ENCODE results near the gene WIPI1.
A peak's percentile ranks its signal among the peaks of the same experiment; 100 is the strongest.

The WIPI1 gene

DNA sequence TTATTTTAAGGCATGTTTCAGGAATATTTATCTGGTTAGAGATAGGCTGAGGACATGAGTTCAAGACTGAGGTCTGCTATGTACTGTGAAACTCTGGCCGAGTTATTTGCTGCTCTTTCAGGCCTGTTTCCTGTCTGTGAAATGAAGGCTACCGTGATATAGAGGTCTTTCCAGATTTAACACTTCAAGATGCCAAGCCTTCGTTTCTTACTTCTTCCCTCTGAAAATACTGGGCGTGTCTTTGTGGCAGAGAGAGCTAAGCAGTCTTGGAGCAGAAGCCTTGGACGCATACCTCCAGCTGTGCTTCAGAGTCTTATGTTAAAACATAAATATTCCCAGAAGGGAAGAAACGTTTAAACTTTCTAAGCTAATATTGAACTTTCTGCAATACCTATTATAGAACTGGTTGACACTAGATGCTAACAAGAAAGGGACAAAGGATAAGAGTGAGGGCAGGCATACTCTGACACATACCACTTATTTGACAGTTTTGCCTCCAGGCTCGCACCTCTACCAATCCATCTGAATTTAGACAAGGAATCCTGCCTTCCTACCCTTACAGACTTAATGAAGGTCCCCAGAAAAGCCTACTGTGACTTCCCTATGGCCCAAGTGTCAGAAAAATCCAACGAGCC, 17.5 kb downstream of the WIPI1 start:
- no peak overlapping the region for H3K9ac ChIP-seq (ENCODE audit: insufficient read length)
- no peak overlapping the region for H3K27ac ChIP-seq
- no peak for DNase-seq (ENCODE audit: low read depth, low spot score)
- H3K36me3 ChIP-seq (ENCODE audit: insufficient read depth, low read length) = no peaks in the 10 kb centered on the region
- H3K4me3 ChIP-seq = no peak overlapping the region
- H3K9me3 ChIP-seq (ENCODE audit: low read depth, low read length) = no peaks in the 10 kb centered on the region
- no peak for TF ChIP-seq POLR2AphosphoS5 (IDR thresholded peaks at IDR 0.05; ENCODE audit: borderline replicate concordance, low read depth, low read length)
- TF ChIP-seq EZH2 (IDR thresholded peaks at IDR 0.05) = no peak
- no peak for TF ChIP-seq FOXP2 (optimal IDR thresholded peaks at IDR 0.05; ENCODE audit: control extremely low read depth, extremely low read length, insufficient read depth)

DNA sequence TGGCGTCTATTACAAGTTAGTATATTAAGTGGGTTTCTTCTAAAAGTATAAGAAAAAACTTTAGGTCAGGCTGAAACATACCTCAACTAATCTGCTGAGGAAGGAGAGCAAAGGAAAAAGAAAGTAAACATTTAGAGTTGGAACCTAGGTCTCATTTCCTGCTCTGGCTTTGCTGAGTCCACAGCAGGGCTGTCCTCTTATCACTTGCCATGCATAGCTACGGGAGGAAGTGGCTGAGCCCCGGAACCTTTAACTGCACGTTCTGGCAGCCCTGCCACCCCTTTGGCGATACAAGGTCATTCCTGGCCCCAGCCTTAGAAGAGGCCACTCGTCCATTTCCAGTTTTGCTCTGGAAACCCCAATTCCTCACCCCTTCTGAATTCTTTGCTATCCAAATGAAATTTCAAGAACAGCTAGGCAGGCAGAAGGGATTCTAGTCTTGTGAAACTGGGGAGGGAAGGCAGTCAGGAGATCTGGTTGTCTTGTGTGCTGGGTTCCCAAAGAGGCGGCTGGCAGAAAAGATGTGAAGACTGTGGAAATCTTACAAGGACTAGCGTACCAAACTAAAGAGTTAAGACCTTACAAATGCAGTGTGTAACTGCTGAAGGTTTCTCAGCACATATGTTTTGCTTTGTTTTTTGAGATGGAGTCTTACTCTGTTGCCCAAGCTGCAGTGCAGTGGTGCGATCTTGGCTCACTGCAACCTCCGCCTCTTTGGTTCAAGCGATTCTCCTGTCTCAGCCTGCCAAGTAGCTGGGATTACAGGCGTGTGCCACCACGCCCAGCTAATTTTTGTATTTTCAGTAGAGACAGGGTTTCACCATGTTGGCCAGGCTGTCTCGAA, 19.1 kb downstream of the WIPI1 start:
- no peak overlapping the region for H3K9ac ChIP-seq (ENCODE audit: insufficient read length)
- DNase-seq (ENCODE audit: low read depth, low spot score) = no peak
- H3K27ac ChIP-seq = no peak overlapping the region
- no peak overlapping the region for H3K4me3 ChIP-seq
- no peaks in the 10 kb centered on the region for H3K36me3 ChIP-seq (ENCODE audit: insufficient read depth, low read length)
- H3K9me3 ChIP-seq (ENCODE audit: low read depth, low read length) = no peaks in the 10 kb centered on the region
- no peak for TF ChIP-seq FOXP2 (optimal IDR thresholded peaks at IDR 0.05; ENCODE audit: control extremely low read depth, extremely low read length, insufficient read depth)
- no peak for TF ChIP-seq EZH2 (IDR thresholded peaks at IDR 0.05)
- no peak for TF ChIP-seq POLR2AphosphoS5 (IDR thresholded peaks at IDR 0.05; ENCODE audit: borderline replicate concordance, low read depth, low read length)

DNA sequence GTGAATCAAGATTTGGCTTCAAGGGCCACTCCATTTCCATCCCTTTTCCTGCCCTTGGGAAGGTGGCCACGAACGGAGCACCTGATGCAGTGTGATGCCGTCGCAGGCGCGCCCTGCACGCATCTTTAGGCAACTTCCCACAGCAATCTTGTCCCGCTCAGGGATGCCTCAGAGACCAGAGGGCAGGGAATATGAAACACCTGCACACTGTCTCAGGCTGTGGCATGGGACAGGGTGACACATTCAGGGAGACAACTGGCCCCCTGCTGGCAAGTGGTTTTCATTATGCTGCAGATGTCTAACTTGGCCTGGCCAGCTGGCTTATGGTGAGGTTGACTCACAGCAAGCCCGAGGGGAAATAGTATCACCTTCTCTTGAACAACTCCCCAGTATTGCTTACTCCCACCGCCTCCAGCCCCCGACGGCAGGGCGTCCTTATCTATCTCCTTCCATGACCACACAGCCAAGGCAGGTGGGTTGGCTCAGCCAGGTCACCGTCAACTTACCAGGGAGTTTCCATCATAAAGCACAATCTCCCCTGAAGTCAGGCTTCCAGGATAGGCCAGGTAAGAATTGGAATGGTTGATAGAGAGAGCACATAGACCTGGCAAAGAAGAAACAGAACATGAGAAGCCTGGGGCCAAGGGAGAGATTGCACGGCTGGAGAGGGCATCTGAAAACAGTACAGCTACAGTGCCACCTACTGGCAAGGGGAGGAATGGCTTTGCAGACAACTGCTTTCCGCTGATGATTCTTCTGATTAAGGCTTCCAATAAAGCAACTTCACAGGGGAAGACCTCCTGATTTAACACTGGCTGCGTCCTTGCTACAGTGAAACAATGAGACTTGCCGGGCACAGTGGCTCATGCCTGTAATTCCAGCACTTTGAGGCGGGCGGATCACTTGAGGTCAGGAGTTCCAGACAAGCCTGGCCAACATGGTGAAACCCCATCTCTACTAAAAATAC, 21.1 kb downstream of the WIPI1 start:
- peak; percentile 44 for DNase-seq (ENCODE audit: low read depth, low spot score)
- TF ChIP-seq EZH2 (IDR thresholded peaks at IDR 0.05) (no peak), FOXP2 (optimal IDR thresholded peaks at IDR 0.05; ENCODE audit: control extremely low read depth, extremely low read length, insufficient read depth) (no peak), POLR2AphosphoS5 (IDR thresholded peaks at IDR 0.05; ENCODE audit: borderline replicate concordance, low read depth, low read length) (no peak)
- H3K36me3 ChIP-seq (ENCODE audit: insufficient read depth, low read length) = no peaks in the 10 kb centered on the region
- H3K27ac ChIP-seq = no peak overlapping the region
- no peak overlapping the region for H3K9ac ChIP-seq (ENCODE audit: insufficient read length)
- no peak overlapping the region for H3K4me3 ChIP-seq
- H3K9me3 ChIP-seq (ENCODE audit: low read depth, low read length) = no peaks in the 10 kb centered on the region

DNA sequence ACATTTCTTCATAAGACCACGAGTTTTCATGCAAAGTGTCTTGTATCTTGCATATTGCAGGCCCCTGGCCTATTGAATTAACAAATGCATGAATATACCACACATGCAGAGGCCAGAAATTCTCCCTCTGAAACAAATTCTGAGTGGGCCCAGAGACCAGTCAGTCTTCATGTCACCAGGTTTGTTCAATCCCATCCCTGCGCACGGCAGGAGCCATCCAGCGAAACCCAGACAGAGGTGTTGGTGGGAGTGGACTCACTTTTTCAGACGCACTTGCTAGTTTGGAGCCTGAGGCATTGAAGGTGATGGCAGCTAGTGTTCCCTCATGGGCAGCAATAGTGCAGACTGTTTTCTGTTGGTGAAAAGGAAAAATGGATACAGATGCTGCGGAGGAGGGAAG, 21.9 kb downstream of the WIPI1 start:
- Histone ChIP-seq H3K4me3 (no peak overlapping the region), H3K36me3 (ENCODE audit: insufficient read depth, low read length) (no peaks in the 10 kb centered on the region), H3K9me3 (ENCODE audit: low read depth, low read length) (no peaks in the 10 kb centered on the region), H3K27ac (no peak overlapping the region), H3K9ac (ENCODE audit: insufficient read length) (no peak overlapping the region)
- TF ChIP-seq EZH2 (IDR thresholded peaks at IDR 0.05) = no peak
- no peak for TF ChIP-seq POLR2AphosphoS5 (IDR thresholded peaks at IDR 0.05; ENCODE audit: borderline replicate concordance, low read depth, low read length)
- TF ChIP-seq FOXP2 (optimal IDR thresholded peaks at IDR 0.05; ENCODE audit: control extremely low read depth, extremely low read length, insufficient read depth) = no peak
- no peak for DNase-seq (ENCODE audit: low read depth, low spot score)

DNA sequence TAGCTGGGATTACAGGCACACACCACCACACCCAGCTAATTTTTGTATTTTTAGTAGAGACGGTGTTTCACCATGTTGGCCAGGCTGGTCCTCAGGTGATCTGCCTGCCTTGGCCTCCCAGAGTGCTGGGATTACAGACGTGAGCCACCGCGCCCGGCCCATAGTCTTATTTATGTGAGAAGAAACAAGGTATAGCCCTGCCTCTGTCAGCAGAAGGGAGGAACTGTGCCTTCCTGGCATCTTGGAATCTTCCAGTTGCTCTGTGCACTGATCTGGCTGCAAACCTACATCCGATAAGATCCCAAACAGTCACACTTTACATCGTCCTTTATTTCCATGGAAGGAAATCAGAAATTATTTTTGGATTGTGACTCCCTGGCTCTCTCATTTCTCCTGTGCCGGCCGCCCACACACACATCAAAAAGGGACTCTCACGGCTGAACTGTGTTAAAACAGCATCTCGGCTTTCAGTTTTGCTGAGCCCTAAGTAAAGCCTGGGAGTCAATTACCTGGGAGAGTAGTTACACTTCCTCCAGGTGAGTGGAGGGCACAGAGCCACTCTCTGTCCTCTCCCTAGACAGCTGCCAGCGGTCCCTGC, 23.3 kb downstream of the WIPI1 start:
- no peak overlapping the region for H3K9ac ChIP-seq (ENCODE audit: insufficient read length)
- TF ChIP-seq EZH2 (IDR thresholded peaks at IDR 0.05) (no peak), FOXP2 (optimal IDR thresholded peaks at IDR 0.05; ENCODE audit: control extremely low read depth, extremely low read length, insufficient read depth) (no peak), POLR2AphosphoS5 (IDR thresholded peaks at IDR 0.05; ENCODE audit: borderline replicate concordance, low read depth, low read length) (no peak)
- no peaks in the 10 kb centered on the region for H3K9me3 ChIP-seq (ENCODE audit: low read depth, low read length)
- no peak overlapping the region for H3K27ac ChIP-seq
- no peak for DNase-seq (ENCODE audit: low read depth, low spot score)
- no peak overlapping the region for H3K4me3 ChIP-seq
- no peaks in the 10 kb centered on the region for H3K36me3 ChIP-seq (ENCODE audit: insufficient read depth, low read length)

DNA sequence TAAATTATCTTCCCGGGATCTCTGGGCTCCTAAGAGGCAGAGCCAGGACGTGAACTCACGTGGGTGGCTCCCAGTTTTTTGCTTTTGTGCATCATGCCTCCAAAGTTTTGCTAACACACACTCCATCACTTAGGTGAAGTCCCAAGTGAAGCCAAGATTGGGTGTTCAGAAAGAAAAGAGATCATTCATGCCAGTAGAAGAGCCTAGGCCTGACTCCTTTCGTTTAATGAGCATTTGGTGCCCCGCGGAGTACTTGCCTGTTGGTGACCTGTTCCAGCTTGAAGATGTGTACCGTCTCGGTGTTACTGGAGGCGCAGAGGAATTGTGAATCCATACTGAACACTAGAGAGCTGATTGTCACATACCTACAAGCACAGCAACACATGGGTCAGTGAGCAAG, 24.1 kb downstream of the WIPI1 start:
- no peak for TF ChIP-seq FOXP2 (optimal IDR thresholded peaks at IDR 0.05; ENCODE audit: control extremely low read depth, extremely low read length, insufficient read depth)
- TF ChIP-seq POLR2AphosphoS5 (IDR thresholded peaks at IDR 0.05; ENCODE audit: borderline replicate concordance, low read depth, low read length) = no peak
- no peak for TF ChIP-seq EZH2 (IDR thresholded peaks at IDR 0.05)
- no peaks in the 10 kb centered on the region for H3K9me3 ChIP-seq (ENCODE audit: low read depth, low read length)

DNA sequence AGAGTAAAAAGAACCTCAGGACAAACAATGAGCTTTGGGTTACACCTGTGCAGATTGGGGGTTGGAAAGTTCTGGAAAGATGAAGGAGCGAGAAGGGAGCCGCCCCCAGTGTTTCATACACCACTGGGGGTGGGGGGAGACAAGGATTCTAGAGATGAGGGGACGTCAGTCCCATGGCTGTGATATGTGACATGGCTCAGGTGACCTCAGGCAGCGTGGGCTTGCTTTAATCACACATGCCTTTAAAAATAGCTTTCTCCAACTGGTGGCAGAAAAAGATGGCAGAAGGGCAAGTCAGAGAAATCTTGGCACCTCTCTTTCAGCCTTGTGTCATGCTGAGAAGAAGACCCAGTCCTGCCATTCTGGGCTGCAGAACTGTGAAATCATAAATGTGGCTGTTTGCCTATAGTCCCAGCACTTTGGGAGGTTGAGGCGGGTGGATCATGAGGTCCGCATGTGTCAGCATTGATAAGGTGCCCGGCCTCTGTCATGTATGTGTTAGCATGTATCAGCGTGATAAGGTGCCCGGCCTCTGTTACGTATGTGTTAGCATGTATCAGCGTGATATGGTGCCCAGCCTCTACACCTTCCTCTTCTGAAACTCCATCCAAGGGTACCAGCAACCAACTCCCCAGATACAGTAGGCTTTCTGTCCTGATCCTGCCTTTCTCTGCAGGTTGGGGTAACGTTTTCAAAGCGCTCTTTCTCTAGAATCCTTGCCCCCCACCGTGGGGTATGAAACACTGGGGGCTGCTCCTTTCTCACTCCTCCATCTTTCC, 25.0 kb downstream of the WIPI1 start:
- H3K9ac ChIP-seq (ENCODE audit: insufficient read length) = no peak overlapping the region
- no peak for DNase-seq (ENCODE audit: low read depth, low spot score)
- TF ChIP-seq POLR2AphosphoS5 (IDR thresholded peaks at IDR 0.05; ENCODE audit: borderline replicate concordance, low read depth, low read length) = no peak
- no peak for TF ChIP-seq FOXP2 (optimal IDR thresholded peaks at IDR 0.05; ENCODE audit: control extremely low read depth, extremely low read length, insufficient read depth)
- TF ChIP-seq EZH2 (IDR thresholded peaks at IDR 0.05) = no peak
- no peak overlapping the region for H3K27ac ChIP-seq
- no peaks in the 10 kb centered on the region for H3K9me3 ChIP-seq (ENCODE audit: low read depth, low read length)
- H3K36me3 ChIP-seq (ENCODE audit: insufficient read depth, low read length) = no peaks in the 10 kb centered on the region
- H3K4me3 ChIP-seq = no peak overlapping the region

More for the DNA sequence above, 24.1 kb downstream of the WIPI1 start:
- Histone ChIP-seq H3K4me3 (no peak overlapping the region), H3K27ac (no peak overlapping the region), H3K9ac (ENCODE audit: insufficient read length) (no peak overlapping the region), H3K36me3 (ENCODE audit: insufficient read depth, low read length) (no peaks in the 10 kb centered on the region)
- DNase-seq (ENCODE audit: low read depth, low spot score) = no peak

Data from SK-N-MC (cell line).